Right lung (tissue), 10 donors: ENCODE data around the gene PHKA2. TPM values are rescaled to one million over a fixed set of nuclear protein-coding genes. Genes with fewer than 3 reads are reported as not detected.
"Not testable (repeated sequence)": the region's sequence is repeated elsewhere in the genome, so short reads cannot be mapped to it uniquely, and the experiment has no call there.

Source experiments
- DNase-seq, 2 donors: peaks; one replicate each; pipeline ENCODE4 v3.0.0-alpha.2; 2013
- long read RNA-seq, 8 donors: transcript quantifications; one replicate each; lab custom pipeline, GENCODE V29; 2026
- polyA plus RNA-seq, 5 donors: library from polyadenylated mRNA; unstranded; fragments of 120-200 nt; gene quantifications; one replicate each; pipeline versions ENCODE4 v1.2.1 to v1.2.3, GENCODE V29; 2013; ENCODE audit warnings: inconsistent platforms in 1 of 5, low replicate concordance in 1 of 5; ENCODE audit not compliant: insufficient read length in 5 of 5, insufficient read depth in 1 of 5

The PHKA2 gene
- polyA plus RNA-seq: 10 to 100 TPM; 31.8 to 44.1 (median 39.8) TPM
- long read RNA-seq, donor 1, partial matches to known transcripts: 0 of 4 reads
- long read RNA-seq, donor 1, other reads (novel, unspliced or antisense): 0 of 4 reads
- long read RNA-seq, donor 2, full-length matches to known transcripts: 2 of 2 reads
- long read RNA-seq, donor 2, partial matches to known transcripts: 0 of 2 reads
- long read RNA-seq, donor 2, other reads (novel, unspliced or antisense): 0 of 2 reads
- long read RNA-seq, donor 3, partial matches to known transcripts: 5 of 10 reads
- long read RNA-seq, donor 3, other reads (novel, unspliced or antisense): 0 of 10 reads
- long read RNA-seq, donor 4, partial matches to known transcripts: 0 of 1 reads
- long read RNA-seq, donor 4, other reads (novel, unspliced or antisense): 0 of 1 reads
- long read RNA-seq, donor 5, partial matches to known transcripts: 0 of 4 reads
- long read RNA-seq, donor 5, other reads (novel, unspliced or antisense): 0 of 4 reads
- long read RNA-seq, donor 6, partial matches to known transcripts: 0 of 2 reads
- long read RNA-seq, donor 6, other reads (novel, unspliced or antisense): 0 of 2 reads
- long read RNA-seq, donor 7, partial matches to known transcripts: 0 of 3 reads
- long read RNA-seq, donor 7, other reads (novel, unspliced or antisense): 0 of 3 reads
- long read RNA-seq, donor 8, partial matches to known transcripts: 0 of 2 reads
- long read RNA-seq, donor 8, other reads (novel, unspliced or antisense): 0 of 2 reads

- DNase-seq: peak in 1 of 2 donors; percentile 76
Observed at GRCh38 chrX:18983666-18984380, at the start of gene PHKA2. TSS of gene PHKA2 (minus strand) at chrX:18984114. CDS start at chrX:18983932, 182 bp downstream.

- DNase-seq: no peak
Observed at GRCh38 chrX:19030805-19031204, 46.9 kb upstream of the PHKA2 start.

GRCh38 chrX:19028560-19028959, 44.6 kb upstream of the PHKA2 start:
- DNase-seq: no peak

- no peak for DNase-seq
Observed at GRCh38 chrX:19024366-19024765, 40.5 kb upstream of the PHKA2 start.

GRCh38 chrX:19019996-19020395, 36.1 kb upstream of the PHKA2 start:
- DNase-seq: no peak

GRCh38 chrX:19017271-19017670, 33.4 kb upstream of the PHKA2 start:
- peak in 1 of 2 donors; percentile 4 for DNase-seq

GRCh38 chrX:19016614-19017013, 32.7 kb upstream of the PHKA2 start:
- not testable (repeated sequence) for DNase-seq

GRCh38 chrX:19007868-19008267, 24.0 kb upstream of the PHKA2 start:
- no peak for DNase-seq

- no peak for DNase-seq
Observed at GRCh38 chrX:19007011-19007410, 23.1 kb upstream of the PHKA2 start.

GRCh38 chrX:19005909-19006308, 22.0 kb upstream of the PHKA2 start:
- no peak for DNase-seq

GRCh38 chrX:19003756-19004155, 19.8 kb upstream of the PHKA2 start:
- no peak for DNase-seq

GRCh38 chrX:18998653-18999052, 14.7 kb upstream of the PHKA2 start:
- no peak for DNase-seq

- no peak for DNase-seq
Observed at GRCh38 chrX:18997916-18998315, 14.0 kb upstream of the PHKA2 start.

- DNase-seq: no peak
Observed at GRCh38 chrX:18996536-18996935, 12.6 kb upstream of the PHKA2 start.

GRCh38 chrX:18995221-18995620, 11.3 kb upstream of the PHKA2 start:
- DNase-seq: no peak

GRCh38 chrX:18994713-18995112, 10.8 kb upstream of the PHKA2 start:
- no peak for DNase-seq

- DNase-seq: no peak
Observed at GRCh38 chrX:18992829-18993228, 8.9 kb upstream of the PHKA2 start.

GRCh38 chrX:18985186-18985435, 1.2 kb upstream of the PHKA2 start:
- DNase-seq: no peak

GRCh38 chrX:18984381-18985185, 669 bp upstream of the PHKA2 start:
- DNase-seq: peak; percentile 73 to 78

- DNase-seq: no peak
Observed at GRCh38 chrX:18981124-18981807, 2.6 kb downstream of the PHKA2 start.

GRCh38 chrX:18980262-18980661, 3.7 kb downstream of the PHKA2 start:
- DNase-seq: not testable (repeated sequence)
